Naive thymus-derived CD4-positive, alpha-beta T cell (primary cell): Measurements from ENCODE around the gene SIGLEC15. TPM values are rescaled to one million over a fixed set of nuclear protein-coding genes. Genes with fewer than 3 reads are reported as not detected.

ENCODE experiments used
- ATAC-seq: fragments of 150-1000 bp; cut with Tn5 transposase; 2 replicates; pipeline ENCODE4 v1.10.0; 2021; ENCODE audit warnings: mild to moderate bottlenecking, moderate library complexity
- CTCF ChIA-PET: fragments of 350-600 bp; sonication (Branson Sonifier 250); formaldehyde crosslinking; loops from one replicate; lab custom pipeline; 2021; ENCODE audit warnings: antibody characterized with exemption; lab: Charles Lee
- POLR2A ChIA-PET: fragments of 350-600 bp; sonication (Branson Sonifier 250); formaldehyde crosslinking; loops from one replicate; lab custom pipeline; 2021; ENCODE audit warnings: antibody characterized with exemption, inconsistent platforms; lab: Charles Lee
- DNase-seq, 9 donors: peaks; one replicate each; pipeline versions ENCODE4 v3.0.0 to v3.0.0-alpha.2; 2020 to 2022; ENCODE audit warnings: mixed read lengths in 1 of 9
- H3K27ac ChIP-seq: one replicate; pipeline ENCODE4 v1.7.0; 2013; ENCODE audit warnings: mild to moderate bottlenecking, low read depth, low read length, moderate library complexity
- H3K27me3 ChIP-seq, 2 donors: one replicate each; pipeline ENCODE4 v1.7.0; 2013; ENCODE audit warnings: low read length in 2 of 2, mild to moderate bottlenecking in 2 of 2, moderate library complexity in 2 of 2; ENCODE audit not compliant: control insufficient read depth in 2 of 2, insufficient read depth in 2 of 2
- H3K36me3 ChIP-seq, 3 experiments: 1 replicate in 2 of 3; 2 replicates in 1 of 3; pipeline ENCODE4 v1.7.0; 2013; ENCODE audit warnings: low read length in 3 of 3, mild to moderate bottlenecking in 3 of 3, moderate library complexity in 1 of 3; ENCODE audit not compliant: insufficient read depth in 3 of 3, control insufficient read depth in 2 of 3
- H3K4me1 ChIP-seq, 2 donors: one replicate each; pipeline ENCODE4 v1.7.0; 2013; ENCODE audit warnings: low read length in 2 of 2, mild to moderate bottlenecking in 2 of 2, moderate library complexity in 1 of 2; ENCODE audit not compliant: control insufficient read depth in 2 of 2, insufficient read depth in 2 of 2
- H3K4me3 ChIP-seq: 2 replicates; pipeline ENCODE4 v1.7.0; 2013; ENCODE audit warnings: mild to moderate bottlenecking, low read length
- H3K9me3 ChIP-seq, 3 experiments: 1 replicate in 2 of 3; 2 replicates in 1 of 3; pipeline ENCODE4 v1.7.0; 2013; ENCODE audit warnings: low read length in 3 of 3; ENCODE audit not compliant: control insufficient read depth in 2 of 3
- H3K27ac Mint-ChIP-seq, 9 donors: one replicate each; pipeline ENCODE4 v1.8.0; 2020 to 2022; ENCODE audit warnings: mixed read lengths in 9 of 9, mild to moderate bottlenecking in 8 of 9, moderate library complexity in 5 of 9, inconsistent platforms in 2 of 9
- H3K27me3 Mint-ChIP-seq, 5 donors: one replicate each; pipeline ENCODE4 v1.8.0; 2021 to 2022; ENCODE audit warnings: mixed read lengths in 5 of 5, mild to moderate bottlenecking in 1 of 5
- H3K36me3 Mint-ChIP-seq, 5 donors: one replicate each; pipeline ENCODE4 v1.8.0; 2020 to 2022; ENCODE audit warnings: mixed read lengths in 5 of 5, mild to moderate bottlenecking in 3 of 5, inconsistent platforms in 1 of 5
- H3K4me1 Mint-ChIP-seq, 7 donors: one replicate each; pipeline ENCODE4 v1.8.0; 2020 to 2022; ENCODE audit warnings: mixed read lengths in 7 of 7, mild to moderate bottlenecking in 3 of 7, inconsistent platforms in 1 of 7
- H3K4me3 Mint-ChIP-seq, 10 donors: one replicate each; pipeline ENCODE4 v1.8.0; 2020 to 2022; ENCODE audit warnings: mild to moderate bottlenecking in 10 of 10, mixed read lengths in 10 of 10, moderate library complexity in 6 of 10, inconsistent platforms in 2 of 10
- H3K9me3 Mint-ChIP-seq, 11 donors: one replicate each; pipeline ENCODE4 v1.8.0; 2020 to 2022; ENCODE audit warnings: mixed read lengths in 11 of 11, mild to moderate bottlenecking in 4 of 11, inconsistent platforms in 1 of 11, moderate library complexity in 1 of 11
- intact Hi-C, 2 donors: fragments of 100-400 bp; cut with micrococcal nuclease; formaldehyde crosslinking; loops; one replicate each; pipeline ENCODE4 v1.15.1; 2023
- polyA plus RNA-seq, 2 donors: library from polyadenylated mRNA; unstranded; fragments of 300-500 nt; fragmentation: Illumina TruSeq; gene quantifications; one replicate each; pipeline ENCODE4 v1.2.3, GENCODE V29; 2021
- total RNA-seq, 6 experiments: library from RNA in 5 of 6; stranded (reverse) in 5 of 6; gene quantifications; 1 replicate in 5 of 6; 2 replicates in 1 of 6; pipeline ENCODE4 v1.2.3 and lab custom pipeline; 2021 to 2026

SIGLEC15 gene
- total and polyA plus RNA-seq, 7 experiments from 2014 or later, result 0.13 to 1.3 TPM; not detected in 5

- Mint-ChIP-seq H3K27ac (peak overlapping the region in 3 of 9 donors; percentile 14 to 67 (median 61)), H3K9me3 (no peaks in the 10 kb centered on the region), H3K36me3 (peaks cover 15 to 60% (median 36%) of the 10 kb centered on the region in 5 donors), H3K4me3 (no peak overlapping the region), H3K4me1 (peaks cover 0 to 2% (median 0%) of the 10 kb centered on the region in 7 donors), H3K27me3 (no peaks in the 10 kb centered on the region)
- ATAC-seq (no peak), DNase-seq (no peak)
- POLR2A ChIA-PET, result no interaction called here
- no peaks in the 10 kb centered on the region for H3K4me1 ChIP-seq
- H3K4me3 ChIP-seq, result no peak overlapping the region
- peaks cover 28 to 87% (median 49%) of the 10 kb centered on the region in 3 experiments for H3K36me3 ChIP-seq
- CTCF ChIA-PET, result interaction anchor here (0.6 kb wide), 1 partner anchor 1280 kb away, joined by 3 read pairs; no protein-coding TSS in a partner anchor
- intact Hi-C loops, result no loop called here
- no peak overlapping the region for H3K27ac ChIP-seq
- H3K27me3 ChIP-seq, result no peaks in the 10 kb centered on the region
- H3K9me3 ChIP-seq, result no peaks in the 10 kb centered on the region
These were observed 28.6 kb downstream of the SIGLEC15 start for GRCh38 chr18:45854036-45854586.

- H3K27me3 Mint-ChIP-seq, result no peaks in the 10 kb centered on the region
- DNase-seq, result no peak
- CTCF ChIA-PET, result no interaction called here
- H3K4me3 Mint-ChIP-seq, result no peak overlapping the region
- H3K4me3 ChIP-seq, result no peak overlapping the region
- H3K9me3 Mint-ChIP-seq, result no peaks in the 10 kb centered on the region
- no peaks in the 10 kb centered on the region for H3K27me3 ChIP-seq
- peaks cover 36 to 89% (median 50%) of the 10 kb centered on the region in 3 experiments for H3K36me3 ChIP-seq
- ATAC-seq, result no peak
- no peak overlapping the region for H3K27ac Mint-ChIP-seq
- no peaks in the 10 kb centered on the region for H3K9me3 ChIP-seq
- no peaks in the 10 kb centered on the region for H3K4me1 ChIP-seq
- H3K27ac ChIP-seq, result no peak overlapping the region
- intact Hi-C loops, result no loop called here
- H3K4me1 Mint-ChIP-seq, result no peaks in the 10 kb centered on the region
- POLR2A ChIA-PET, result no interaction called here
- peaks cover 15 to 72% (median 43%) of the 10 kb centered on the region in 5 donors for H3K36me3 Mint-ChIP-seq
These were observed 31.1 kb downstream of the SIGLEC15 start for GRCh38 chr18:45856531-45856930.

- Histone ChIP-seq H3K4me1 (no peaks in the 10 kb centered on the region), H3K36me3 (peaks cover 27 to 78% (median 42%) of the 10 kb centered on the region in 3 experiments), H3K27ac (no peak overlapping the region), H3K9me3 (no peaks in the 10 kb centered on the region), H3K4me3 (no peak overlapping the region), H3K27me3 (no peaks in the 10 kb centered on the region)
- ChIA-PET POLR2A (no interaction called here), CTCF (no interaction called here)
- no peak for DNase-seq
- intact Hi-C loops, result no loop called here
- H3K36me3 Mint-ChIP-seq, result peaks cover 7 to 76% (median 51%) of the 10 kb centered on the region in 5 donors
- ATAC-seq, result no peak
- H3K4me3 Mint-ChIP-seq, result no peak overlapping the region
- no peaks in the 10 kb centered on the region for H3K27me3 Mint-ChIP-seq
- H3K9me3 Mint-ChIP-seq, result no peaks in the 10 kb centered on the region
- peak overlapping the region in 2 of 9 donors; percentile 9 to 19 for H3K27ac Mint-ChIP-seq
- H3K4me1 Mint-ChIP-seq, result no peaks in the 10 kb centered on the region
These were observed 33.9 kb downstream of the SIGLEC15 start for GRCh38 chr18:45859334-45859733.

- intact Hi-C loops, result no loop called here
- H3K4me1 ChIP-seq, result no peaks in the 10 kb centered on the region
- CTCF ChIA-PET, result interaction anchor here (1.7 kb wide), 1 partner anchor 20 kb away, joined by 8 read pairs; no protein-coding TSS in a partner anchor
- ATAC-seq (no peak), DNase-seq (no peak)
- H3K4me3 ChIP-seq, result no peak overlapping the region
- Mint-ChIP-seq H3K27me3 (no peaks in the 10 kb centered on the region), H3K4me3 (no peak overlapping the region), H3K9me3 (peaks cover 0 to 4% (median 0%) of the 10 kb centered on the region in 11 donors), H3K36me3 (peaks cover 7 to 82% (median 57%) of the 10 kb centered on the region in 5 donors), H3K4me1 (no peaks in the 10 kb centered on the region), H3K27ac (peak overlapping the region in 2 of 9 donors; percentile 51 to 72)
- H3K36me3 ChIP-seq, result peaks cover 22 to 79% (median 35%) of the 10 kb centered on the region in 3 experiments
- H3K27ac ChIP-seq, result no peak overlapping the region
- POLR2A ChIA-PET, result no interaction called here
- no peaks in the 10 kb centered on the region for H3K9me3 ChIP-seq
- H3K27me3 ChIP-seq, result no peaks in the 10 kb centered on the region
These were observed 35.0 kb downstream of the SIGLEC15 start for GRCh38 chr18:45860492-45860891.

DNA sequence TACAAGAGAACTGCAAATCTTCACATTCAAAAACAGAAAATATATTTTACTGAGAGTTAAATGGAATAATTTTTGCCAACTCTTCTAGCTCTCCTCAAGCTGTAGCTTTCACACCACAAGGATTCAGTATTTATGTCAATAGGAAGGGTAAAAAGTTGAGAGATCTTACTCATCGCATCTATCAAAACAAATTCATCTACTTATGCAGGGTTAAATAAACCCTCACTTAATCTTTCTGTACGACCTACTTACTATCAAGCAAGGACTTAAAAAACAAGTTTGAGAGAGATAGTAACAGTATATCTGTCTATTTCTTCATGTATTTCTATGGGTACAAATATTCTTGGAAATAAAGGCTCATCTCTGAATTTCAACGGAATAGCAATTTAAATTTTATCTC, 35.5 kb downstream of the SIGLEC15 start:
- Mint-ChIP-seq H3K4me3 (no peak overlapping the region), H3K27me3 (no peaks in the 10 kb centered on the region), H3K9me3 (peaks cover 0 to 4% (median 0%) of the 10 kb centered on the region in 11 donors), H3K4me1 (no peaks in the 10 kb centered on the region), H3K36me3 (peaks cover 5 to 82% (median 61%) of the 10 kb centered on the region in 5 donors), H3K27ac (peak overlapping the region in 3 of 9 donors; percentile 1 to 38 (median 12))
- intact Hi-C loops, result no loop called here
- H3K9me3 ChIP-seq, result no peaks in the 10 kb centered on the region
- no peaks in the 10 kb centered on the region for H3K4me1 ChIP-seq
- ATAC-seq (no peak), DNase-seq (no peak)
- H3K27me3 ChIP-seq, result no peaks in the 10 kb centered on the region
- POLR2A ChIA-PET, result no interaction called here
- no peak overlapping the region for H3K27ac ChIP-seq
- peaks cover 21 to 79% (median 35%) of the 10 kb centered on the region in 3 experiments for H3K36me3 ChIP-seq
- no peak overlapping the region for H3K4me3 ChIP-seq
- CTCF ChIA-PET, result interaction anchor here (1.7 kb wide), 1 partner anchor 20 kb away, joined by 8 read pairs; no protein-coding TSS in a partner anchor

DNA sequence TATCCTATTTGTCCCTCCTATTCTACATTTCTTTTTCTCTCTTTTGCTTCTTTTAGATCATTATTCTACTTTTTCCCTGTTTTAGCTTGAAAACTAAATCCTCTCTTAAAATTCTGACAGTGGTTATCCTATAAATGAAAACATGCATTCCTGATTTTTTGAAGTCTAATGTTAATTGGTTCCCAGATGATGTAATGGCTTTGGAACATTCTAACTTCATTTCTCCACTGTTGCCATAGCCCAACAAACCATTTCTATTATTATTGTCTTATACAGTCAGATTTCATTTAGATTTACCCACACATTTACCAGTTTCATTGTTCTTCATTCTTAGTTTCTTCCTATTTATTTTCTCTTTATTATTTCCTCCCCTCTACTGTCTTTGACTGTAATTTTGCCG, 36.5 kb downstream of the SIGLEC15 start:
- POLR2A ChIA-PET, result no interaction called here
- intact Hi-C loops, result no loop called here
- Mint-ChIP-seq H3K27ac (peak overlapping the region in 2 of 9 donors; percentile 33 to 38), H3K36me3 (peaks cover 11 to 83% (median 59%) of the 10 kb centered on the region in 5 donors), H3K9me3 (peaks cover 0 to 6% (median 0%) of the 10 kb centered on the region in 11 donors), H3K27me3 (no peaks in the 10 kb centered on the region), H3K4me3 (no peak overlapping the region), H3K4me1 (peaks cover 0 to 3% (median 0%) of the 10 kb centered on the region in 7 donors)
- Histone ChIP-seq H3K27me3 (no peaks in the 10 kb centered on the region), H3K4me3 (no peak overlapping the region), H3K9me3 (no peaks in the 10 kb centered on the region), H3K27ac (no peak overlapping the region), H3K36me3 (peaks cover 26 to 79% (median 36%) of the 10 kb centered on the region in 3 experiments), H3K4me1 (no peaks in the 10 kb centered on the region)
- CTCF ChIA-PET, result interaction anchor here (1.7 kb wide), 1 partner anchor 19 kb away, joined by 8 read pairs; no protein-coding TSS in a partner anchor
- no peak for DNase-seq
- ATAC-seq, result no peak
